KOPT-K1 (cell line): ENCODE measurements around the gene UBR4.

ENCODE experiments used
- H3K27ac ChIP-seq: fragments of 200-600 bp; sonication (generic); 2 replicates; pipeline ENCODE4 v1.5.1; 2016; ENCODE audit warnings: antibody characterized with exemption, mild to moderate bottlenecking, low read depth, low read length; ENCODE audit not compliant: poor library complexity, severe bottlenecking
- H3K36me3 ChIP-seq: fragments of 200-600 bp; sonication (generic); 2 replicates; pipeline ENCODE4 v1.5.1; 2017; ENCODE audit warnings: antibody characterized with exemption, mild to moderate bottlenecking, low read length, moderate library complexity; ENCODE audit not compliant: insufficient read depth
- H3K9me3 ChIP-seq: fragments of 200-600 bp; sonication (generic); 2 replicates; pipeline ENCODE4 v1.5.1; 2017; ENCODE audit warnings: antibody characterized with exemption, low read length, mild to moderate bottlenecking; ENCODE audit not compliant: insufficient read depth, poor library complexity, severe bottlenecking

Gene UBR4

DNA sequence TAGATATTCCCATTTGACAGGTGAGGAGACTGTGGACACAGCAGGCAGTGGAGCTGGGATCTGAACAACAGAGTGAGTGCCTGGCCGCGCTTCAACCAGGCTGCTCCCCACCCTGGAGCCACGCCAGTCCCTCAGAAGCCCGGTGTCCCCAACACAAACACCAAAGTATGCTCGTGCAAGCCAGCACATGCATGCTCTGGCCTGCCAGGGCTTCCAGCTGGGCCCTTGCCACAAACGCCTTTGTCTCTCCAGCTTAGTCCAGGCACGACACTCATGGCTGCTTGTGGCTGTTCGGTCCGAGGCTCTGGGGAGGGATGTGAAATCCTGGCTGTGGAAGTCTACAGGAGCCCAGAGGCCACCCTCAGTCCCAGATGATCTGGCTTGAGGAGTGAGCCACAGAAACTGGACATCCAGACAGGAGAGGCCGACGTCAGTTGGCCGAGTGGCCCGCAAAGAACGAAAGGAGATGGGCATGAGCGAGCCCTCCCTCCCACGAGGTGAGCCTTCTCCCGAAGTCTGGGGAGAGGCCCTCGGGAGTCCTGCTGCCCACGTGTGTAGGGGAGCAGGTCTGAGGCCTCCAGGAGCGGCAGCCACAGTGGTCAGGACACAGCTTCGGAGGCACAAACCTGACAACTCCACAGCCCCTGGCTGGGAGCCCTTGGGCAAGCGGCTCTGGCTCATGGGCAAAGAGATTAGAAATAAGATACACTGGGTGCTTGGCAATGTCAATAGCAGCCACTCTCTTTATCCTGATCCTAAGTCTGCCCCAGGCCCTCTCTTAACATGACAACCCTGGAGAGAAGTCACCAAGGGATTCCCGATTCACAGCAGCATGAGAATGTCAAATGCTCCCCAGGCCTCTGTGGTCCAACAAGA is 136.5 kb downstream of the UBR4 start:
- Histone ChIP-seq H3K9me3 (no peaks in the 10 kb centered on the region), H3K27ac (no peak overlapping the region), H3K36me3 (peaks cover 66% of the 10 kb centered on the region)

DNA sequence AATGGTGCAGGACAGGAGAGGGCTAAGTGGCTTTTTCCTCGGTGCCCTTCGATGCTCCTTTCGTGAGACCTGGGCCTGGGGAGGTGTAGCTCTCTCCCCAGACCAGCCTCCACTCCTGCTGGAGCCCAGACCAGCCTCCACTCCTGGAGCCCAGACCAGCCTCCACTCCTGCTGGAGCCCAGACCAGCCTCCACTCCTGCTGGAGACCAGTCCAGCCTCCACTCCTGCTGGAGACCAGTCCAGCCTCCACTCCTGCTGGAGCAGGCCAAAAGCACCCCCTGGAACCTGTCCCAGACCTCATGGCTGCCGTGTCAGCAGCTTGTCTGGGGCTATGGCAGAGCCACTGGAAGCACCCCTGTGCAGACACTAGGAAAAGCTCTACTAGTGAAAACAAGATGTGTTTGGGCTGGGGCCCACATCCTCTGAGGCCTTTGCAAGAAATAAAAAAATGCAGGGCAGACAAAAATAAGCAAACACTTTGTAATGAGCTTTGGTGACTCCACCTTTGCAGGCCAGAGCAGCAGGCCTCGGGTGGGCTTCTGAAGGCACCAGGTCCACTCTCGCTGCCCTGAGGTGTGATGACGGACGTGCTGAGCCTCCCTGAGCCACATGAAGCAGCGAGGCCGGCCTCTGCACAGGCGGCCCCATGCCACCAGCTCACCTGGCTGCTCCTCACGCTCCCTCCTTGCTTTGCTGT is 137.6 kb downstream of the UBR4 start:
- H3K36me3 ChIP-seq = peaks cover 55% of the 10 kb centered on the region
- no peaks in the 10 kb centered on the region for H3K9me3 ChIP-seq
- H3K27ac ChIP-seq = no peak overlapping the region

DNA sequence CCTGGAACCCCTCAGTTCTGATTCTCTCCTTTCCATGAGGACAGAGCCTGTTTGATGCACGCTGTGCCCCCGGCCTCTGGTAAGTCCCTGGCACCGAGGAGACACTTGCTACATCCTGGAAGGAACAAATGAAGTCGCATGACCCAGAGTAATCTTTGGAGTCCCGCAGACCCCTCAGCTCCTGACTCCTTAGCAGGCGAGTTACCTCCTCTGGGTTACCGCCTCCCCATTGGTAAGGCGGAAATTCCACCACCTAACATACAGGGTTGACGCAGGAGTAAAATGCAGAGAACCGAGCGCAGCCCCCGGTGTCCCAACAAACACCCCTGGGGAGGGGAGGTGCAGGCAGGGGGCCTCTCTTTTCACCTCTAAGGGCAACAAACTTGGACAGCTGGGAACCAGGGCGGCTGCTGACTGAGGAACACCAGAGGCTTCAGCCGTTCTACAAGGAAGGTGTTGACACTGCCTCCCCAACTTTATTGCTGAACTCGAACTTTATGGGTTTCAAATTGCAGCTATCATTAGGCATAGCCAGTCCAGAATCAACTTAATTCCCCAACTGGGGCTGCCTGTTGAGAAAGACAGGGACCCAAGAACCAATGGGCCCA is 138.3 kb downstream of the UBR4 start:
- H3K27ac ChIP-seq = no peak overlapping the region
- H3K9me3 ChIP-seq = no peaks in the 10 kb centered on the region
- H3K36me3 ChIP-seq = peaks cover 48% of the 10 kb centered on the region

DNA sequence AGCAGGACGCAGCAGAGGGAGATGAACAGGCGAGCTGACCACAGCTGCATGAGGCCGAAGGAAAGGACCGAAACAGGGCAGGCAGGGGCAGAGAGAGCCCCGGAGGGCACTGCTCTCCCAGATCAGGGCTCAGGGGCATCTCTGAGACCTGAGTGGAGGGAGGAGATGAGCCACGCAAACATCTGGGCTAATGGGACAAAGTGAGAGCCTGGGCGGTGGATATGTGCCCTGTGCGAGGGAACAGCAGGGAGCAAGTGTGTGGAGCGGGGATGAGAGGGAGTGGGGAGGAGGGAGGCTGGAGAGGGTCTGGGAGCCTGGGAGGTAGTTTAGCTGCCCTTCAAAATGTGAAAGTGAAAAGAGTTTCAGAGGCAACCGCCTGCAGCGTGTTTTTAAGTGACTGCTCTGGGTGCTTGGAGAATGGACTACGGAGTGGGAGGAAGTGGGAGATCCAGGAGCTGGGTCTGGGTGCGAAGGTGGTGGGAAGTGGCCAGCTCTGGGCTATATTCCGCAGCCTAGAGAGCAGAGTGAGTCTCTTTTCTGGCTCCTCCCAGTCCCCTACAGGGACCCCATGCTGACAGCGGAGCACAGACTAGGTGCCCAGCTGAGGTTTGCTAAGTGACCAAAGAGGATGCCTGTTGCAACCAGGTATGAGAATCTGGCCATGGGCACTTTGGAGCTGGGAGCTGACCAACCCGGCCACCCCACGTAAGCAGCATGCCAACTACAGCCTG is 139.0 kb downstream of the UBR4 start:
- Histone ChIP-seq H3K36me3 (peaks cover 41% of the 10 kb centered on the region), H3K27ac (no peak overlapping the region)

DNA sequence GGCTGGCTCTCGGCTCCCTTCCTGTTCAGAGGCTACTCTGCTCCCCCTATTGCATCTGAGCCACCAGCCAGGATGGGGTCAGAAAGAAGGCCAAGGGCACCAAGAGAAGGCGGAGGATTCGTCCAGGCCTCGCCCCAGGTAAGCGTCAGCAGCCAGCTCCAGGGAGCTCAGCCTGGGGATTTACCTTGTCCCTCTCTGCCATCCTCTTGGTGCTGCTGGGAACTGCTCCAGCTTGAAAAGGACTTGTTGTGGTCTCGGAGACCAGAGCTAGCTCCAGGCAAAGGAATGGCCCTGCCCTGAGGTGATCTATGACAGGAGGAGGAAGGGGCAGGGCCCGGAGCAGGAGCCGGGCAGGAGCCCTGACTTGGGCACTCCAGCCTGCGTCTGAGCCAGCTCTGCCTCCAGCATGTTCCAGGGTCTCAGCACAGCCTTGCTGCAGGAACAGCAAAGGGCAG is 139.8 kb downstream of the UBR4 start:
- Histone ChIP-seq H3K27ac (no peak overlapping the region), H3K36me3 (peaks cover 33% of the 10 kb centered on the region), H3K9me3 (no peaks in the 10 kb centered on the region)

More for the DNA sequence above, 139.0 kb downstream of the UBR4 start:
- no peaks in the 10 kb centered on the region for H3K9me3 ChIP-seq

DNA sequence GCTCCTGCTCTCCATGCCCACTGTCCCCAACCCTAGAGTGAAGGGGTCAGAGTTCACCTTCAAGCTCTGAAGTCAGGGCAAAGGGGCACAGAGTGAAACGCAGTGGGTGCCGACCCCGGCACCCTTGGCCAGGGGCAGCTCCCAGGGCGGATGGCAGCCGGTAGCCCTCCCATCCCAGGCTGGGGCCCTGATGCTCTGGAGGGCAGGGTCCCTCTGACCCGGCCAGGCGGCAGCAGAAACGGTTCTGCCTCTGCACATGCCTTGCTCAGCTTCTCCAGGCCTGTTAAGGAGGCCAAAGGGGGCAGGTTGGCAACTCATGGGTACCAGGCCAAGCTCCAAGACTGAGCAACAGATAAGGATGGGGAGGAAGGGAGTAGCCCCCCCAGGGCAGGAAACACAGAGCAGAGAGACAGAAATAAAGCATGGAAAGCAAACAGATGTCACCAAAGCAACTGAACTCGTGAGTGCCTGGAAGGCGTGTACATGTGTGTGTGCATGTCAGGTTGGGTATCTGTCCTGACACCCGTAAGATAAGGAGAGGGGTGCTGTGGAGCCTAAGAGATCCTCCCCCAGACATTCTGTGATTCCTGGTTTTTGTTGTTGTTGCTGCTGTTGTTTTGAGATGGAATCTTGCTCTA is 141.3 kb downstream of the UBR4 start:
- no peaks in the 10 kb centered on the region for H3K9me3 ChIP-seq
- no peak overlapping the region for H3K27ac ChIP-seq
- peaks cover 18% of the 10 kb centered on the region for H3K36me3 ChIP-seq

DNA sequence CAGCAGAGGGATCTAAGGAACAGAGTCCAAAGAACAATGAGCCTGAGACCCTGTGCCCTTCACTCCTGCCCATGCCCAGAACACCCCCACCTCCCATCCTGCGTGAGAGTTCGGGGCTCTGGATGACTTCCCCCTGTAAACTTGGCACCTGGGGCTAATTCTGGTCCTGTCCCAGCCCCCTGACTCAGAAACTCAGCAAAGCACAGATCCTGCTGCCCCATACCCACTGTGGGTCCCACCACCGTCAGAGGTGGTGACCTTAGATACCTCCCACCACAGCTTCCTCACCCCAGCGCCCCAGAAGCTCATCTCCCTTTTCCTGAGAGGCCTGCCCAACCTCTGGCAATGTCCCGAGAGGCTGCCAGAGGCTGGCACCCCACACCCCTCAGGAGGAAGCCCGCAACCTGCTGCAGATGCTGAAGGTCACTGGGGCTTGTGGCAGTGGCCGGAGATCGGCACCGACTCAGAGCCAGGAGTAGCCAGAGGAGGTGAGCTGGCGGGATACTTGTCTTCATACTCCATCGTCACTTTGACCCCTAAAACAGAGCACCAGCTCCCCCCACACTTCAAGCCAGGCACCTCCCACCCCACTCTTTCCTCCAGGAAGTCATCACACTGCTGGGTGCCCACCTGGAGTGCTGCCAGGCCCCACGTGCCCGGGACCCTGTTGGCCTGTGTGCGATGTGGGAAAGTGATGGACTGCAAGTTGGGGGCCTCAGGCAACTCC is 142.0 kb downstream of the UBR4 start:
- Histone ChIP-seq H3K36me3 (peaks cover 11% of the 10 kb centered on the region), H3K27ac (no peak overlapping the region), H3K9me3 (no peaks in the 10 kb centered on the region)

DNA sequence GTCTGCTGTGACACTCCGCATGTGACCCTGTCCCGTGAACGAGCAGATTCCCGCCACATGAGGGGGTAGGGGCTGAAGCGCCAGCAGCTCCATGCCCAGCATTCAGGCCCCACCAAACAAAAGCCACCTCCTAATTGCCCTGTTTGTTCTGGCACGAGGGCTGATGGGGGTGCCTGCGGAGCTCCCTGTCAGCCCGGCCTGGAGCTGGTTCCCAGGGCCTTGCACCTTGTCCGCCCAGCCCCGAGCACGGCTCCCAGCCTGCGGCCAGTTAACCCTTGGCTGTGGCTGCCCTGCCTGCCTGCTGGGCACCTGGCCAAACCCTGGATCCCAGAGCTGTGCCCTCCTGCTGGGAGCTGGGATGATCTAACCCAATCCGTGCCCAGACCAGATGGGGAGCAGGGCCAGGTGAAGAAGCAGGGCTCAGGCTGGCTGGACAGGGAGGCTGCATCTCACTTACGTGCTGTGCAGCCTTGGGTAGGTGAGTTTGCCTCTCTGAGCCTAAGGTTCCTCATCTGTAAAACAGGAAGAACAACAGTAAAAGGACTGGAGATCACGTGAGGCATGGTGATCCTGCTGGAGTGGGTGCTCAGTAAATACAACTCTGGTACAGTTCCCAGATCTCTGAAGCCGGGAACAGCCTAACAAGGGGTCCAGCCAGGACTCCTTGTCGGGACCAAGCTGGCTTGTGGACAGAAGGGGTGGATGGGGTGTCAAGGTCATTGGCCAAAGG is 142.7 kb downstream of the UBR4 start:
- H3K27ac ChIP-seq = no peak overlapping the region
- H3K9me3 ChIP-seq = no peaks in the 10 kb centered on the region
- H3K36me3 ChIP-seq = 0 out of 2 replicates have a peak, but pooled peaks cover 4% of the 10 kb centered on the region

DNA sequence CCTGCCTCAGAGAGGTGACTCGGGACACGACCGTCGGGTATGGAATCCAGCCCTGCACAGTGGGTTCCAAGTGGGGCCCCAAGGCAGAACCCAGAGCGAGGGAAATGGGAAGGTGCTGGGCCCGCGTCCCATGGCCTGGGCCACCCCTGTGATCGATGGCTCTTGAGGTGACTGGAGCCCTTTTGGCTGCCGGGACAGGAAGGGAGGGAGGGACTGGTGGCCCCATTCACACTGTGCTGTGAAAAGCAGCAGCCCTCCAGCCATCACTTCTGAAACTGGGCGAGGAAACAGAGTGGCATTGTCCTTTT is 143.2 kb downstream of the UBR4 start:
- H3K9me3 ChIP-seq = no peaks in the 10 kb centered on the region
- H3K36me3 ChIP-seq = no peaks in the 10 kb centered on the region
- H3K27ac ChIP-seq = no peak overlapping the region

DNA sequence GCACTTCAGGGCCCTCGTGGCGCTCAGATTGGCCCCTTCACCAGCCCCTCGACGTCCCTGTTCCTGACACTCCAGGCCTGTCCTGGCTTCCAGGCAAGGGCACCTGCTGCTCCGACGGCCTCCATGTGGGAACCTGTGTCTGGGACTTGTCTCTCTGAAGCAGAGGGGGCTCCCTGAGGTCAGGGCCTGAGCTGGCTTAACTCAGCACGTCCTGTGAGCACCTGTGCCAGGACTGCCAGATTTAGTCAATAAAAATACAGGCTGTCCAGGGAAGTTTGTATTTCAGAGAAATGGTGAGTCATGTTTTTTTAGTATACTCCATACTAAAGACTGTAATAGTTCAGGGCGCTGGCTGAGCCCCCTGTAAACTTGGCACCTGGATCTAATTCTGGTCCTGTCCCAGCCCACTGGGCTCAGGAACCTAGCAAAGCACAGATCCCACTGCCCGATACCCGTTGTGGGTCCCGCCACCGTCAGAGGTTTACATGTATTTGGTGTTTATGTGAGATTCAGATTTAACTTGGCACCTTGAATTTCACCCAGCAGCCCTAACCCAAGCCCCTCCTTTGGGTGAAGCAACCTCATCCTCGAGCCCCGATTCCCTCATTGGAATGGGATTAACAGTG is 143.7 kb downstream of the UBR4 start:
- H3K9me3 ChIP-seq = peaks cover 4% of the 10 kb centered on the region
- no peak overlapping the region for H3K27ac ChIP-seq
- no peaks in the 10 kb centered on the region for H3K36me3 ChIP-seq

DNA sequence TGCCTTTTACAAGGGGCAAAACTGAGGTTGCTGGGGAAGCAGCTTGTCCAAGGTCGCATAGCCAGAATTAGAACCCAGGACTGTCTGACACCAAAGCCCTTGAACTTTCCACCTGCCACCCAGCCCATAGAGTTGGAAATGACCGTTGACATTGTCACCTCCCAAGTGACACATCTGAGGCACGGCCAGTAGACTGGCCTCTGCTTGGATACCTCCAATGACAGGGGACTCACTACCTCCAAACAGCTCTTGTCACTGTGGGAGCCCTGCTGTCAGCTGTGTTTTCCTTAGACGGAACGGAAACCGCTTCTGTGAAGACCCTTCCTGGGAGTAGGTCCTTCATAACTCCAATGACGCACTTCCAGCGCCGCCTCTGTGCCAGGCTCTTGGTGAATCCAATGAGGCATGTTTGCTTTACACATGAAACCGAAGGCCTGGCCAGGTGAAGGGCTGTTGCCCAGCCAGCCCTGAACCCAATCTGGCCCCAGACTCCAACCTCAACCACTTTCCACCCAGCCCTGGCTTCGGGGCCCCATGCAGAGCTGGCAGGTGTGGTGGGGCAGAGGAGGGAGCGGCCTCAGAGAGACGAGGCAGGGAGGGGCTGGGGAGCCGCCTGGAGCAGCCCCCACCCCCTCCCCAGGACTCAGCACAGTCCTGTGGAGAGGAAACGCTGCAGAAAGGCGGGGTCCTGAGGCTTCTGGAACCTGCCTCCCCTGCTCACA is 144.4 kb downstream of the UBR4 start:
- H3K27ac ChIP-seq = no peak overlapping the region

DNA sequence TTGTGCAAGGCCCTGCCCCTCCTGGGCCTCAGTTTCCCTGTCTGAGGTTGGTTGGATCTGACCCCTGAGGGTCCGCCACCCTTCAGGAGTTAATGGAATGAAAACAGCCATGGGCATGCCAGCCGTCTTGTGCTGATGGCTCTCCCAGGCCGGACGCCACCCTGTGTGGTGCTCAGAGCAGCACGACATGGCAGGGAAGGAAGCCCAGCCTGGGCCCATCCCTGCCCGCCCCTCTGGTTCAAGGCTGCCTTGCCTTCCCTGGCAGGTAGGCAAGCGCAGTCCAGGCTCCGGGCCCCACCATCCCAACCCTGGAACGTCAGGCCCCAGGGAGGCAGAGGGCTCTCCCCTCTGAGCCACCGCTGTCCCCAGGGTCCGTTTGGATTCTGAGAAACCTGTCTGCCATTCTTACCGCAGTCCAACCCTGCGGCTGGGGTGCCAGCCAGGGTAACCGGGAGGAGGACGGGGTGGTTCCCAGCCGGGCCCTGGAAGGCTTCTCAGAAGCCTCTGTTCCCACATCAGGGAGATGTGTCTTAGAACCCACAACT is 145.1 kb downstream of the UBR4 start:
- H3K9me3 ChIP-seq = peaks cover 7% of the 10 kb centered on the region
- H3K27ac ChIP-seq = no peak overlapping the region
- H3K36me3 ChIP-seq = no peaks in the 10 kb centered on the region

More for the DNA sequence above, 144.4 kb downstream of the UBR4 start:
- H3K36me3 ChIP-seq = no peaks in the 10 kb centered on the region
- peaks cover 7% of the 10 kb centered on the region for H3K9me3 ChIP-seq
